IMR-90 (cell line): ENCODE results near the gene ASXL1. TPM values are rescaled to one million over a fixed set of nuclear protein-coding genes. Genes with fewer than 3 reads are reported as not detected.
A peak's percentile ranks its signal among the peaks of the same experiment; 100 is the strongest.

Experiments
- ATAC-seq: fragments of 200-7000 bp; cut with Tn5 transposase; 2 replicates; pipeline ENCODE4 v1.9.1; 2020; ENCODE audit warnings: low read depth, mild to moderate bottlenecking, moderate library complexity
- BruUV-seq: library from RNA; stranded (reverse); fragments of 400-500 nt; replicated peaks from 2 replicates; lab custom pipeline; 2021; lab: Mats Ljungman, UMichigan
- CTCF ChIA-PET: fragments of 300-600 bp; formaldehyde crosslinking; extraction: SDS; loops from one replicate; lab custom pipeline; 2021; ENCODE audit warnings: antibody characterized with exemption; lab: Yijun Ruan, JAX
- POLR2A ChIA-PET: fragments of 300-600 bp; sonication (Branson Sonifier 250); formaldehyde crosslinking; loops from one replicate; lab custom pipeline; 2022; ENCODE audit warnings: antibody characterized with exemption; ENCODE audit not compliant: unreplicated experiment; lab: Charles Lee
- DNase-seq: peaks from one replicate; pipeline ENCODE4 v3.0.0; 2013
- H2AFZ ChIP-seq: replicated peaks from 2 replicates; pipeline ENCODE3; 2013; ENCODE audit warnings: low read length, mild to moderate bottlenecking; ENCODE audit not compliant: poor library complexity
- H2AK5ac ChIP-seq: 2 replicates; pipeline ENCODE4 v1.6.1; 2013; ENCODE audit warnings: low read depth, low read length, inconsistent platforms
- H2AK9ac ChIP-seq: replicated peaks from 2 replicates; pipeline ENCODE3; 2013; ENCODE audit warnings: mild to moderate bottlenecking, low read depth, low read length, moderate library complexity; ENCODE audit not compliant: poor library complexity
- H2BK120ac ChIP-seq: 2 replicates; pipeline ENCODE4 v1.6.1; 2013; ENCODE audit warnings: low read depth, low read length, inconsistent platforms
- H2BK15ac ChIP-seq: 3 replicates; pipeline ENCODE4 v1.6.1; 2013; ENCODE audit warnings: low read depth, low read length, inconsistent platforms
- H2BK20ac ChIP-seq: 2 replicates; pipeline ENCODE4 v1.6.1; 2013; ENCODE audit warnings: low read depth, mild to moderate bottlenecking, inconsistent platforms, low read length, moderate library complexity
- H2BK5ac ChIP-seq: 2 replicates; pipeline ENCODE4 v1.6.1; 2013; ENCODE audit warnings: mild to moderate bottlenecking, low read depth, low read length, inconsistent platforms; ENCODE audit not compliant: poor library complexity, severe bottlenecking
- H3K14ac ChIP-seq: replicated peaks from 2 replicates; pipeline ENCODE4 v1.6.1; 2013; ENCODE audit warnings: low read depth, low read length, inconsistent platforms
- H3K18ac ChIP-seq: 2 replicates; pipeline ENCODE4 v1.6.1; 2013; ENCODE audit warnings: low read depth, low read length, control low read depth
- H3K23ac ChIP-seq: 2 replicates; pipeline ENCODE4 v1.6.1; 2013; ENCODE audit warnings: low read depth, low read length, inconsistent platforms
- H3K27ac ChIP-seq: 2 replicates; pipeline ENCODE4 v1.5.1; 2013; ENCODE audit warnings: mild to moderate bottlenecking, control low read depth, low read length; ENCODE audit not compliant: insufficient read depth
- H3K27me3 ChIP-seq: 2 replicates; pipeline ENCODE4 v1.6.1; 2013; ENCODE audit warnings: low read length; ENCODE audit not compliant: control insufficient read depth, insufficient read depth
- H3K36me3 ChIP-seq: 2 replicates; pipeline ENCODE4 v1.6.1; 2013; ENCODE audit warnings: low read length, mixed read lengths; ENCODE audit not compliant: control insufficient read depth, insufficient read depth
- H3K4ac ChIP-seq: 2 replicates; pipeline ENCODE4 v1.6.1; 2013; ENCODE audit warnings: low read depth, low read length, inconsistent platforms
- H3K4me1 ChIP-seq: 2 replicates; pipeline ENCODE4 v1.6.1; 2013; ENCODE audit warnings: low read length, mixed read lengths; ENCODE audit not compliant: control insufficient read depth, insufficient read depth
- H3K4me2 ChIP-seq: 2 replicates; pipeline ENCODE4 v1.6.1; 2013; ENCODE audit warnings: low read depth, mild to moderate bottlenecking, control low read depth, low read length, moderate library complexity
- H3K4me3 ChIP-seq: 2 replicates; pipeline ENCODE4 v1.5.1; 2013; ENCODE audit warnings: low read depth, mild to moderate bottlenecking, control low read depth, low read length, moderate library complexity; ENCODE audit not compliant: insufficient read depth
- H3K56ac ChIP-seq: 2 replicates; pipeline ENCODE4 v1.6.1; 2013; ENCODE audit warnings: low read length, inconsistent platforms; ENCODE audit not compliant: insufficient read depth; ENCODE audit errors: extremely low read depth
- H3K79me1 ChIP-seq, 2 experiments: 2 replicates each; pipeline ENCODE4 v1.6.1; 2013; ENCODE audit warnings: low read length in 2 of 2, inconsistent platforms in 1 of 2, low read depth in 1 of 2
- H3K9ac ChIP-seq: 2 replicates; pipeline ENCODE4 v1.6.1; 2013; ENCODE audit warnings: low read depth, low read length, control low read depth
- H3K9me1 ChIP-seq: 2 replicates; pipeline ENCODE4 v1.6.1; 2013; ENCODE audit warnings: low read length, inconsistent platforms; ENCODE audit not compliant: insufficient read depth
- H3K9me3 ChIP-seq: 2 replicates; pipeline ENCODE4 v1.6.1; 2013; ENCODE audit warnings: low read length; ENCODE audit not compliant: control insufficient read depth, insufficient read depth
- H4K20me1 ChIP-seq: 2 replicates; pipeline ENCODE4 v1.6.1; 2013; ENCODE audit warnings: low read length, inconsistent platforms; ENCODE audit not compliant: insufficient read depth
- H4K5ac ChIP-seq: 2 replicates; pipeline ENCODE4 v1.6.1; 2013; ENCODE audit warnings: mild to moderate bottlenecking, low read depth, low read length, control low read depth
- H4K8ac ChIP-seq, 2 experiments: 2 replicates each; pipeline ENCODE4 v1.6.1; 2013; ENCODE audit warnings: low read depth in 2 of 2, low read length in 2 of 2, control low read depth in 1 of 2, inconsistent platforms in 1 of 2
- H4K91ac ChIP-seq: 2 replicates; pipeline ENCODE4 v1.6.1; 2013; ENCODE audit warnings: low read depth, low read length, inconsistent platforms; ENCODE audit not compliant: insufficient read depth
- BHLHE40 ChIP-seq: fragments of 150-350 bp; IDR thresholded peaks from 2 replicates; pipeline ENCODE4 v1.6.1; 2016; ENCODE audit warnings: mild to moderate bottlenecking, low read depth, low read length
- CEBPB ChIP-seq: IDR thresholded peaks from 2 replicates; pipeline ENCODE4 v1.6.1; 2012; ENCODE audit warnings: low read depth, low read length, improper control_type of control experiment
- CHD1 ChIP-seq: IDR thresholded peaks from 2 replicates; pipeline ENCODE4 v1.6.1; 2012; ENCODE audit warnings: low read depth, low read length, improper control_type of control experiment
- FOS ChIP-seq: fragments of 150-350 bp; IDR thresholded peaks from 2 replicates; pipeline ENCODE4 v1.6.1; 2016; ENCODE audit warnings: low read depth, low read length
- MAZ ChIP-seq: IDR thresholded peaks from 2 replicates; pipeline ENCODE4 v1.6.1; 2012; ENCODE audit warnings: low read depth, mild to moderate bottlenecking, low read length, improper control_type of control experiment, moderate library complexity, borderline replicate concordance
- MXI1 ChIP-seq: IDR thresholded peaks from 2 replicates; pipeline ENCODE4 v1.6.1; 2012; ENCODE audit warnings: low read depth, mild to moderate bottlenecking, low read length, moderate library complexity, borderline replicate concordance
- RCOR1 ChIP-seq: IDR thresholded peaks from 2 replicates; pipeline ENCODE4 v1.6.1; 2012; ENCODE audit warnings: mild to moderate bottlenecking, low read length, improper control_type of control experiment; ENCODE audit not compliant: insufficient replicate concordance
- RFX5 ChIP-seq: IDR thresholded peaks from 2 replicates; pipeline ENCODE4 v1.8.0; 2012; ENCODE audit warnings: low read depth, mild to moderate bottlenecking, low read length, moderate library complexity
- USF2 ChIP-seq: fragments of 150-350 bp; IDR thresholded peaks from 2 replicates; pipeline ENCODE4 v1.6.1; 2017; ENCODE audit warnings: mild to moderate bottlenecking, antibody characterized with exemption, low read length, low read depth
- WGBS, 2 experiments: methylation state at CpG; one replicate each; pipeline versions ENCODE4 v1.1.5 to v1.1.7; 2013; ENCODE audit warnings: missing lambda C conversion rate in 2 of 2; ENCODE audit not compliant: insufficient read length in 1 of 2; ENCODE audit errors: extremely low coverage in 2 of 2; 5-methylcytosine and 5-hydroxymethylcytosine counted together
- dilution Hi-C: fragments of 300-500 bp; cut with HindIII; formaldehyde crosslinking; loops from one replicate; pipeline ENCODE4 v1.14.3; 2018; ENCODE audit warnings: low sequenced_read_pairs; ENCODE audit not compliant: unreplicated experiment
- in situ Hi-C: fragments of 300-500 bp; cut with MboI; formaldehyde crosslinking; loops from 3 replicates; pipeline ENCODE4 v1.14.3; 2019; ENCODE audit warnings: low sequenced_read_pairs, inconsistent platforms, mixed read lengths
- intact Hi-C: fragments of 100-400 bp; cut with micrococcal nuclease; formaldehyde crosslinking; loops from 2 replicates; pipeline ENCODE4 v1.10.0; 2022
- polyA plus RNA-seq, 3 experiments: library from polyadenylated mRNA; depleted of rRNA; stranded (reverse); fragments of >200 nt; gene quantifications; 2 replicates each; pipeline ENCODE4 v1.2.3, GENCODE V29; 2012; ENCODE audit warnings: low replicate concordance in 1 of 3
- total RNA-seq: library from RNA; depleted of rRNA; stranded (reverse); fragments of >200 nt; gene quantifications from 2 replicates; pipeline ENCODE4 v1.2.3, GENCODE V29; 2012
- TF ChIP-seq, protein P1 (sequence below): conservative IDR thresholded peaks from 2 replicates; pipeline ENCODE4 v1.5.1; 2012; ENCODE audit warnings: mild to moderate bottlenecking, low read depth, low read length, improper control_type of control experiment

ASXL1 gene
- total and polyA plus RNA-seq, 2 of the 4 experiments (the other 2 are of a cell fraction), result 29.9 to 37.1 TPM

GRCh38 chr20:32482143-32482441 lies 124.0 kb downstream of the ASXL1 start:
- Histone ChIP-seq H3K4ac (no peak overlapping the region; the same call in 1 of the 2 replicates), H4K8ac (no peak overlapping the region), H2BK20ac (no peak overlapping the region), H2AFZ (peak overlapping the region; percentile 88), H3K56ac (no peak overlapping the region), H2AK9ac (peak overlapping the region; percentile 88), H3K14ac (0 out of 2 replicates have a peak overlapping the region, but pooled peaks have one; percentile 25), H3K79me1 (peaks cover 5 to 54% of the 10 kb centered on the region in 2 experiments; a peak in 2 of 4 replicates), H3K4me1 (peaks cover 13% of the 10 kb centered on the region; the same call in 1 of the 2 replicates), H3K9me3 (no peaks in the 10 kb centered on the region), H4K91ac (no peak overlapping the region; the same call in 1 of the 2 replicates), H2BK120ac (no peak overlapping the region), H3K4me2 (peak overlapping the region; percentile 84), H2BK15ac (no peak overlapping the region), H3K36me3 (no peaks in the 10 kb centered on the region; the same call in 1 of the 2 replicates), H3K9me1 (peaks cover 16% of the 10 kb centered on the region), H3K9ac (peak overlapping the region; percentile 54), H3K27ac (no peak overlapping the region; the same call in 1 of the 2 replicates), H4K20me1 (peaks cover 46% of the 10 kb centered on the region), H3K4me3 (peak overlapping the region; percentile 80), H2BK5ac (no peak overlapping the region), H2AK5ac (no peak overlapping the region), H3K27me3 (no peaks in the 10 kb centered on the region; the same call in 1 of the 2 replicates), H3K18ac (no peak overlapping the region), H4K5ac (no peak overlapping the region), H3K23ac (peak overlapping the region; percentile 53)
- POLR2A ChIA-PET, result no interaction called here
- TF ChIP-seq BHLHE40 (no peak), USF2 (no peak), CHD1 (no peak), MXI1 (no peak), RFX5 (no peak), CEBPB (no peak), MAZ (no peak), RCOR1 (no peak), FOS (no peak)
- TF ChIP-seq, protein P1, sequence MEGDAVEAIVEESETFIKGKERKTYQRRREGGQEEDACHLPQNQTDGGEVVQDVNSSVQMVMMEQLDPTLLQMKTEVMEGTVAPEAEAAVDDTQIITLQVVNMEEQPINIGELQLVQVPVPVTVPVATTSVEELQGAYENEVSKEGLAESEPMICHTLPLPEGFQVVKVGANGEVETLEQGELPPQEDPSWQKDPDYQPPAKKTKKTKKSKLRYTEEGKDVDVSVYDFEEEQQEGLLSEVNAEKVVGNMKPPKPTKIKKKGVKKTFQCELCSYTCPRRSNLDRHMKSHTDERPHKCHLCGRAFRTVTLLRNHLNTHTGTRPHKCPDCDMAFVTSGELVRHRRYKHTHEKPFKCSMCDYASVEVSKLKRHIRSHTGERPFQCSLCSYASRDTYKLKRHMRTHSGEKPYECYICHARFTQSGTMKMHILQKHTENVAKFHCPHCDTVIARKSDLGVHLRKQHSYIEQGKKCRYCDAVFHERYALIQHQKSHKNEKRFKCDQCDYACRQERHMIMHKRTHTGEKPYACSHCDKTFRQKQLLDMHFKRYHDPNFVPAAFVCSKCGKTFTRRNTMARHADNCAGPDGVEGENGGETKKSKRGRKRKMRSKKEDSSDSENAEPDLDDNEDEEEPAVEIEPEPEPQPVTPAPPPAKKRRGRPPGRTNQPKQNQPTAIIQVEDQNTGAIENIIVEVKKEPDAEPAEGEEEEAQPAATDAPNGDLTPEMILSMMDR, result no peak
- in situ Hi-C loops, result loop anchor here (25.0 kb wide), 1 partner anchor 645 kb away; the partner anchor contains the start of gene FOXS1
- CTCF ChIA-PET, result no interaction called here
- no peak for DNase-seq
- dilution Hi-C loops, result no loop called here
- ATAC-seq, result no peak
- BruUV-seq, result no TSS peak
- WGBS, 2 experiments, result no CpG with 5 or more reads among the region's 9 CpGs
- intact Hi-C loops, result no loop called here
